CMK (cell line): Measurements from ENCODE around the gene HOXB5.

ENCODE experiments used
- DNase-seq: peaks from one replicate; pipeline ENCODE4 v3.0.0-alpha.2; 2010; ENCODE audit warnings: low read depth

HOXB5 gene

GRCh38 chr17:48601539-48602425 is 8.2 kb upstream of the HOXB5 start:
- DNase-seq, result no peak

GRCh38 chr17:48601207-48601538 is 7.6 kb upstream of the HOXB5 start:
- DNase-seq, result no peak

GRCh38 chr17:48600244-48601098 is 6.9 kb upstream of the HOXB5 start:
- DNase-seq, result no peak

GRCh38 chr17:48599354-48599753 is 5.8 kb upstream of the HOXB5 start:
- DNase-seq, result no peak

- no peak for DNase-seq
Observed at GRCh38 chr17:48598736-48599135, 5.2 kb upstream of the HOXB5 start.

GRCh38 chr17:48597778-48598631 is 4.4 kb upstream of the HOXB5 start:
- no peak for DNase-seq

- DNase-seq, result no peak
Observed at GRCh38 chr17:48597528-48597777, 3.9 kb upstream of the HOXB5 start.

- no peak for DNase-seq
Observed at GRCh38 chr17:48596735-48597527, 3.4 kb upstream of the HOXB5 start.

GRCh38 chr17:48596000-48596734 is 2.6 kb upstream of the HOXB5 start:
- no peak for DNase-seq

- no peak for DNase-seq
Observed at GRCh38 chr17:48595278-48595999, 1.9 kb upstream of the HOXB5 start.

- no peak for DNase-seq
Observed at GRCh38 chr17:48594538-48595277, 1.1 kb upstream of the HOXB5 start.

GRCh38 chr17:48593840-48594537 is 410 bp upstream of the HOXB5 start:
- DNase-seq, result no peak

GRCh38 chr17:48592577-48592976 is 1.0 kb downstream of the HOXB5 start:
- no peak for DNase-seq

- no peak for DNase-seq
Observed at GRCh38 chr17:48592057-48592514, 1.5 kb downstream of the HOXB5 start.

- DNase-seq, result no peak
Observed at GRCh38 chr17:48591255-48592056, 2.1 kb downstream of the HOXB5 start.

GRCh38 chr17:48590607-48591161 is 2.9 kb downstream of the HOXB5 start:
- DNase-seq, result no peak

GRCh38 chr17:48589831-48590606 is 3.6 kb downstream of the HOXB5 start, which contains the start of gene HOXB3:
Gene HOXB3, minus strand, starts transcription at chr17:48590241. Its CDS starts 37,767 bp downstream, at chr17:48552474.
- no peak for DNase-seq
